GM18505 (cell line): ENCODE results near the gene OR6K6.

ENCODE experiments used
- ATAC-seq: cut with Tn5 transposase; IDR thresholded peaks from one replicate; pipeline ENCODE4 v1.9.1; 2021; ENCODE audit not compliant: unreplicated experiment
- POLR2A ChIP-seq: IDR thresholded peaks from 4 replicates; pipeline ENCODE4 v1.6.1; 2011; ENCODE audit warnings: borderline replicate concordance; ENCODE audit not compliant: insufficient read depth, insufficient read length; ENCODE audit errors: extremely low read depth

OR6K6 gene

DNA sequence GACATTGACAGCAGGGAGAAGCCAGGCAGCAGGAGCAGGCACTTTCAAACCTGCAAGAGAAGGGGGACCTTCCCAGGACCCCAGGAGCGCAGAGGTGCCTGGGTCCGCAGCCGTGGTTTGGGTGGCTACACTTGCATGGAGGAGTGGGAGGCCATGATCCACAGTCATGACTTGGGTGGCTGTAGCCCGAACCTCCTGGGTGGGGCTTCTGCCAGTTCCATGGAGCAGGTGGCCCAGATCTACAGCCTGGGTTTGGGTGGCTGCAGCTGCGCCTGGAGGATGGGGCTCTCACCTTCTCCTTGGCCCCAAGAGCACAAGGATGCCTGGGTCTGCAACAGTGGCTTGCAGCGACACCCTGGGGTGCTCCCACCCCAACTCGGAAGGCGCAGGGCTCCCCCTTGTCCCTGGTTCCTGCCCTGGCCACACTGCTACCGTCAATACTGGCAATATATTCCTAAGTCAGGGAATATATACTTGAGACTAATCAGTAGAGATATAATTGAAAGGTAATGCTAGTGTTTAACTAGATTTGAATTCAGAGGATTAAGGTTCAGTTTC lies 2.3 kb upstream of the OR6K6 start:
- no peak for TF ChIP-seq POLR2A
- ATAC-seq = no peak

DNA sequence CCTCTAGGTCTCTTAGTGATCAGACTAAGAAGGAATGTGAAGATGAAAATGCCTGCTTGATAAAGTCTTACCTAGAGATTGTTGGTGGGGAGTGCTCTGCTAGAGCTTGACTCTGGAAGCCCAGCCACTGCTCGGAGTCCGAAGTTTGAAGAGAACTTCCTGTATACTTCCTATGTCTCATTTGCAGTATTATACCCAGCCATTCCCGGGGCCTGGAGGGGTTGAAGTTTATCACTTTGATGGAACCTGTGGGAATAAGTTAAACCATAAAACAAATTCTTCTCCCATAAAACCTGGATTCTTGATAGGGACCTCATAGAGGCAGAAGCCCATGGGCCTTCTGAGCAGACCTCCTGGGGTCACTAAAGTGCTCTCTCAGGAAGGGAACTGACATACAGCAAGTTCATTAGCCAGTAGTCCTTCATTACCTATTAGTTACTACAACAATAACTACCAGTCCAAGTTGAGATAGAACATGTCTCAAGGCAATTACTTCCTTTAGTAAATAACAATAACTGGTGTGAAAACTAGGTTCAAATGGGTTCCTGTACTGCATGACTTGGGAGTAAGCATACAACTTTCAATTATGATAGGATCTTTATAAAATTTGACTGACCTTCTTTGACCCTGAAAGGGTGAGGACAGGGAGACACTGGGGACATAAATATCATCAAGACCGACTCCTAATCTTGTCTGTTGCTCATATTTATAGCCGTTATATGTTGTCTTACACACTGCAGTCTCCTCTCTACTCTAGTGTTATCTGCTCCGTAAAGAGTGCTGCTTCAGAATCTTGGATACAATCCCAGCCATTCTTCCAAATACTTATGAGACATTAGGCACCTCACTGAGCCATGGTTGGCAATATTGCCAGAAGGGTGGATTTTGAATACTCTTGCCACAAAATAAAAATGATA lies 17.7 kb downstream of the OR6K6 start, which contains the start of gene OR6N1:
OR6N1 (minus strand) TSS at position 246 of the 917 bp plus-strand sequence. CDS start 5,513 bp downstream, outside the sequence.
- ATAC-seq = no peak
- TF ChIP-seq POLR2A = no peak

- no peak for ATAC-seq
- no peak for TF ChIP-seq POLR2A
Observed at GRCh38 chr1:158781104-158781503, 26.6 kb downstream of the OR6K6 start, which contains the start of gene OR6N2. Gene OR6N2 (minus strand): TSS chr1:158781204. CDS start chr1:158777635, 3,569 bp downstream.

DNA sequence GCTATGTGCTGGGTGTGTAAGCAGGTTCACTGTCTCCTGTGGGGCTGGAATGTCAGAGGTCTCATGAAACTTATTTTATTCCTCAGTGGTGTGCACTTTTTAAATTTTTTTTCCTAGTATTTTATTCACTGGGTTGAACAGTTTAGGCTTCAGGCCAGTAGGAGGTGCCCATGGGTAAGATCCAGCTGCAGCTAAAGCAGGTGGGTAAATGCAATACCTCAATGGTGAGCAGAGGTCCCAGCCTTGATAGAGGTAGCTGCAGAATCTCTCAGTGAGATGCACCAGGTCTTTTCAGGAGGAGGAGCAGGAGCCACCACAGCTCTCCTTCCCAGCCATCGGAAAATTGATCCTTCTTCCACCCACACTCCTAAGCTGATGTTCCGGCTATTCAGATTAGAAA lies 39.1 kb downstream of the OR6K6 start:
- no peak for TF ChIP-seq POLR2A
- no peak for ATAC-seq

DNA sequence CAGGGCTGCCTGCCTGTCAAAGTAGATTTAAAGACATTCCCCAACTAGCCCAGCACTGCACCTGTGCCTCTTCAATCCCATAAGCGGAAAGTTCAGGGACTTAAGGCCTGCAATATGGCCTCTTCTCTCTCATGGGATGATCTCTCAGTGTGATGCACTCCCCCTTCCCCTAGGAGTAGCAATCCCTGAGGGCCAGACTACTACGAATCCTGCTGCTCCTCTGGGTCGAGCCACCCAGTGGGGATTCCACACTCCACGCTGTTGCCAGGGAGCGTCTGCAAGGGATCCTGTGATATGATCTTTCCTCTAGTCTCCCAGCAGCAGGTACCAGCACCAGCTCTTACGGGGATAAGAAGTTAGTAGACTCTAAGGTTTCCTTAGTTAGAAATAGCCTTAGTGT lies 39.7 kb downstream of the OR6K6 start:
- no peak for ATAC-seq
- no peak for TF ChIP-seq POLR2A

- TF ChIP-seq POLR2A = no peak
- no peak for ATAC-seq
Observed at GRCh38 chr1:158798531-158798930, 44.0 kb downstream of the OR6K6 start.

DNA sequence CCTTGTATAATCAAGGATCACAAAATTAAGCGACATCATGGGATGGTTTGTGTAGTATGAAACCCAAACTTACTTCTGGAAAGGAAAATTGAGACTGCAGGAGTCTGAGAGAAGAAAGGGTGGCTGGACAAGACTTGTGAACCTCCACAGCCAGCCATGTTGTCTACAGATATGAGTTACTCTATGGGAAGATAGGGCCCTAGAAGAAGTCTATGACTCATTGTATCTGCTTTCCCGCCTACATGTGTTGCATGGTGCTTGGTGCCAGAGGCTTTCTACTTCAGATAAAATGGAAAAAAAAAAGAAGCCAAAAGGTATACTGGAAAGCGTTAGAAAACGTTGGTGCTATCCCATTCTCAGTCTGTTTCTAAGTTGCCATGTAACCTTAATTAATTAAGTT lies 45.2 kb downstream of the OR6K6 start:
- TF ChIP-seq POLR2A = no peak
- no peak for ATAC-seq

DNA sequence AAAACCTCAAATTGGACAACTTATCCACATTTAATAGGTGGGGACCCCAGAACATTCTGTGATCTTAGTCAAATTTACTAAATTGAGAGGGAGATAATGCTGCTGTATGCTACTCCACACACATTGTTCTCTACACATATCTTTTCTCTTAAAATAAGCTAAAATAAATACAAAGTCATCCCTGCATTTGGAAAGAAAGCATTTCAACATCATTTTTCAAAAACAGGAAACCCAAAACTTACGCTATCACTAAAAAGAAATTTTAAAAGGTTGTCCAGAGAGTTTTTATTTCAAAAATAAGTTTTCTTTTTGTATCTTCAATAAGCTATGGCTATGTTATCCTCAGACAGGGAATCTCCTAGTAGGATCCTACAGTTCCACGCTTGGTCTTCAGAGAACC lies 46.0 kb downstream of the OR6K6 start:
- no peak for TF ChIP-seq POLR2A
- ATAC-seq = no peak

DNA sequence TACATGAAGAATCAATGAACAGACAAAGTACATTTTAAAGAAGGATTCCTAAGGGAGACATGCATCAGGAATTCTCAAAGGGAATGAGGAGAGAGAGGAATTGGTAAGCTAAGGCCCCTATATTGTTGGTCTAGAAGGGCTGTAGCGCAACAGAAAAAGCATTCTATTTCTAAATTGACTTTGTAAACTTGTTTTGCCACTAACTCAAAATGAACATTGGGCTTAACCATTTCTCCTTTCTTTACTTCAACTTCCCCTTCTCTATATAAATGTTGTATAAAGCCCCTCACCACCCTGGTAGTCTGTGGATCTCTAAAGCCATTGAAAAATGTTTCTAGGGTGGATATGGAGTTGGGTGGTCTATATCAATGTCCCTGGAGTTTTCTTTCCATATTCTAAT lies 46.9 kb downstream of the OR6K6 start:
- no peak for ATAC-seq
- no peak for TF ChIP-seq POLR2A

GRCh38 chr1:158803678-158804077 lies 49.2 kb downstream of the OR6K6 start:
- no peak for ATAC-seq
- no peak for TF ChIP-seq POLR2A
